HCT116 (cell line): Measurements from ENCODE around the gene TES. TPM values are rescaled to one million over a fixed set of nuclear protein-coding genes. Genes with fewer than 3 reads are reported as not detected.
A peak's percentile ranks its signal among the peaks of the same experiment; 100 is the strongest.

Source experiments
- ATAC-seq: fragments of 200-7000 bp; cut with Tn5 transposase; 2 replicates; pipeline ENCODE4 v1.9.1; 2020; ENCODE audit warnings: mild to moderate bottlenecking, moderate library complexity
- BruUV-seq: library from RNA; stranded (reverse); fragments of 400-500 nt; replicated peaks from 2 replicates; lab custom pipeline; 2021; lab: Mats Ljungman, UMichigan
- CTCF ChIA-PET: fragments of 300-600 bp; sonication (Branson Sonifier 250); formaldehyde crosslinking; loops from one replicate; lab custom pipeline; 2021; ENCODE audit warnings: antibody characterized with exemption; lab: Charles Lee
- POLR2A ChIA-PET: fragments of 300-600, 350-600 bp; sonication (Branson Sonifier 250); formaldehyde crosslinking; loops from one replicate; lab custom pipeline; 2021; ENCODE audit warnings: antibody characterized with exemption; lab: Charles Lee
- RAD21 ChIA-PET, 2 experiments: fragments of 300-600 bp; sonication (Branson Sonifier 250); formaldehyde crosslinking; loops; one replicate each; lab custom pipeline; 2023; ENCODE audit warnings: low total read pairs in 2 of 2; ENCODE audit not compliant: uncharacterized antibody in 2 of 2, unreplicated experiment in 2 of 2, low non-redundant PET in 1 of 2; lab: Charles Lee
- DNase-seq: peaks from one replicate; pipeline ENCODE4 v3.0.0-alpha.2; 2010; ENCODE audit warnings: low read depth, low spot score
- H2AFZ ChIP-seq: fragments of 200-600 bp; shearing (Covaris generic), sonication (generic); 2 replicates; pipeline ENCODE4 v1.6.1; 2017; ENCODE audit warnings: low read depth, mixed run types, mixed read lengths, antibody characterized with exemption, low read length; ENCODE audit not compliant: poor library complexity, severe bottlenecking
- H3K27ac ChIP-seq: 2 replicates; pipeline ENCODE4 v1.5.1; 2012; ENCODE audit warnings: low read depth, low read length
- H3K27me3 ChIP-seq: fragments of 200-600 bp; sonication (generic); 2 replicates; pipeline ENCODE4 v1.6.1; 2016; ENCODE audit warnings: mixed run types, low read length, mixed read lengths; ENCODE audit not compliant: insufficient read depth
- H3K36me3 ChIP-seq, 2 experiments: fragments of 200-500 bp in 1 of 2; fragments of 200-600 bp in 1 of 2; sonication (Bioruptor generic) in 1 of 2; sonication (generic) in 1 of 2; 2 replicates each; pipeline versions ENCODE4 v1.5.1 to v1.6.1; 2014 to 2016; ENCODE audit warnings: low read length in 2 of 2, inconsistent platforms in 1 of 2, mixed read lengths in 1 of 2, mixed run types in 1 of 2; ENCODE audit not compliant: insufficient read depth in 2 of 2, control insufficient read depth in 1 of 2
- H3K4me1 ChIP-seq, 2 experiments: fragments of 200-600 bp in 1 of 2; sonication (generic) in 1 of 2; 2 replicates each; pipeline versions ENCODE4 v1.5.1 to v1.6.1; 2012 to 2017; ENCODE audit warnings: low read length in 2 of 2, inconsistent platforms in 1 of 2, mild to moderate bottlenecking in 1 of 2, mixed read lengths in 1 of 2, mixed run types in 1 of 2, moderate library complexity in 1 of 2; ENCODE audit not compliant: insufficient read depth in 2 of 2, control insufficient read depth in 1 of 2
- H3K4me2 ChIP-seq: fragments of 200-600 bp; sonication (generic); 2 replicates; pipeline ENCODE4 v1.6.1; 2017; ENCODE audit warnings: mixed run types, low read length, mixed read lengths
- H3K4me3 ChIP-seq, 2 experiments: fragments of 200-600 bp in 1 of 2; sonication (generic) in 1 of 2; replicated peaks in 1 of 2; 2 replicates each; pipeline ENCODE4 v1.5.1; 2011 to 2016; ENCODE audit warnings: low read length in 2 of 2, control low read depth in 1 of 2, low read depth in 1 of 2, mild to moderate bottlenecking in 1 of 2, mixed read lengths in 1 of 2, mixed run types in 1 of 2
- H3K79me2 ChIP-seq: fragments of 200-600 bp; sonication (generic); 2 replicates; pipeline ENCODE4 v1.6.1; 2017; ENCODE audit warnings: mild to moderate bottlenecking, mixed run types, low read length, moderate library complexity, mixed read lengths; ENCODE audit not compliant: insufficient read depth
- H3K9ac ChIP-seq: fragments of 200-600 bp; sonication (generic); 2 replicates; pipeline ENCODE4 v1.6.1; 2016; ENCODE audit warnings: low read length, mixed read lengths
- H3K9me2 ChIP-seq: fragments of 200-600 bp; sonication (generic), shearing (Covaris generic); 2 replicates; pipeline ENCODE4 v1.6.1; 2017; ENCODE audit warnings: mixed run types, mild to moderate bottlenecking, moderate library complexity; ENCODE audit not compliant: insufficient read depth
- H3K9me3 ChIP-seq, 2 experiments: fragments of 200-500 bp in 1 of 2; fragments of 200-600 bp in 1 of 2; sonication (Bioruptor generic) in 1 of 2; sonication (generic) in 1 of 2; 2 replicates each; pipeline ENCODE4 v1.6.1; 2014 to 2017; ENCODE audit warnings: low read length in 2 of 2, mixed read lengths in 2 of 2, inconsistent platforms in 1 of 2, low read depth in 1 of 2, mild to moderate bottlenecking in 1 of 2, mixed run types in 1 of 2, moderate library complexity in 1 of 2; ENCODE audit not compliant: control insufficient read depth in 1 of 2, insufficient read depth in 1 of 2
- H4K20me1 ChIP-seq: fragments of 200-600 bp; sonication (generic), shearing (Covaris generic); 2 replicates; pipeline ENCODE4 v1.6.1; 2017; ENCODE audit warnings: mixed run types, mild to moderate bottlenecking, moderate library complexity; ENCODE audit not compliant: insufficient read depth
- ATF3 ChIP-seq: IDR thresholded peaks from 2 replicates; pipeline ENCODE4 v1.6.1; 2012
- CBX3 ChIP-seq: IDR thresholded peaks from 2 replicates; pipeline ENCODE4 v1.6.1; 2012; ENCODE audit warnings: low read depth
- CEBPB ChIP-seq: IDR thresholded peaks from 2 replicates; pipeline ENCODE4 v1.6.1; 2012; ENCODE audit warnings: low read depth
- CTCF ChIP-seq, 3 experiments: fragments of 200-600 bp in 1 of 3; sonication (generic) in 1 of 3; IDR thresholded peaks in 2 of 3; conservative IDR thresholded peaks in 1 of 3; 2 replicates each; pipeline ENCODE4 v1.5.1; 2012 to 2017; ENCODE audit warnings: low read depth in 2 of 3, low read length in 2 of 3, antibody characterized with exemption in 1 of 3, borderline replicate concordance in 1 of 3, control low read depth in 1 of 3, mild to moderate bottlenecking in 1 of 3, mixed read lengths in 1 of 3, mixed run types in 1 of 3, moderate library complexity in 1 of 3; ENCODE audit not compliant: insufficient read depth in 1 of 3
- FOSL1 ChIP-seq: IDR thresholded peaks from 2 replicates; pipeline ENCODE4 v1.6.1; 2012; ENCODE audit warnings: low read depth
- REST ChIP-seq: IDR thresholded peaks from 2 replicates; pipeline ENCODE4 v1.6.1; 2012; ENCODE audit warnings: low read depth
- intact Hi-C: fragments of 100-400 bp; cut with micrococcal nuclease; formaldehyde crosslinking; loops from 2 replicates; pipeline ENCODE4 v1.10.0; 2022
- total RNA-seq: library from RNA; stranded (reverse); gene quantifications from one replicate; pipeline ENCODE4 v1.2.1, GENCODE V29; 2021; ENCODE audit not compliant: unreplicated experiment

Gene TES
- total RNA-seq, 1 experiment from 2014 or later = 129 TPM

DNA sequence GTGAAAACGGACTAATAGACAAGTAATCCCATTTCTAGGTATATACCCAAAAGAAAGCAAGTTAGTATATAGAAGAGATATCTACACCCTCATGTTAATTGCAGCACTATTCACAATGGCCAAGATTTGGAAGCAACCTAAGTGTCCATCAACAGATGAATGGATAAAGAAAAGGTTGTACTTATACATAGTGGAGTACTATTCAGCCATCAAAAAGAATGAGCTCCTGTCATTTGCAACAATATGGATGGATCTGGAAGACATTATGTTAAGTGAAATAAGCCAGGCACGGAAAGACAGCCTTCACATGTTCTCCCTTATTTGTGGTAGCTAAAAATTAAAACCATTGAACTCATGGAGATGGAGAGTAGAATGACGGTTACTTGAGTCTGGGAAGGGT, 88.2 kb downstream of the TES start:
- H3K9me3 ChIP-seq = peaks cover 0 to 11% of the 10 kb centered on the region in 2 experiments; a peak in 1 of 4 replicates
- H4K20me1 ChIP-seq = no peaks in the 10 kb centered on the region
- ATAC-seq = no peak
- CTCF ChIA-PET = no interaction called here
- no peak for TF ChIP-seq REST
- TF ChIP-seq, all 23 proteins: peak for 0
- H3K4me3 ChIP-seq = no peak overlapping the region
- H2AFZ ChIP-seq = no peak overlapping the region
- intact Hi-C loops = no loop called here
- RAD21 ChIA-PET = no interaction called here
- H3K9ac ChIP-seq = no peak overlapping the region
- no peaks in the 10 kb centered on the region for H3K9me2 ChIP-seq
- POLR2A ChIA-PET = no interaction called here
- no peak overlapping the region for H3K27ac ChIP-seq
- H3K79me2 ChIP-seq = no peaks in the 10 kb centered on the region
- no peaks in the 10 kb centered on the region for H3K27me3 ChIP-seq
- no peaks in the 10 kb centered on the region for H3K36me3 ChIP-seq
- no peak overlapping the region for H3K4me2 ChIP-seq
- DNase-seq = no peak
- no TSS peak for BruUV-seq
- H3K4me1 ChIP-seq = no peaks in the 10 kb centered on the region

- Histone ChIP-seq H4K20me1 (no peaks in the 10 kb centered on the region), H3K79me2 (no peaks in the 10 kb centered on the region), H3K36me3 (no peaks in the 10 kb centered on the region), H3K4me1 (peaks cover 0 to 13% of the 10 kb centered on the region in 2 experiments; a peak in 2 of 4 replicates), H3K4me3 (no peak overlapping the region), H3K9me2 (no peaks in the 10 kb centered on the region), H2AFZ (no peak overlapping the region), H3K9ac (no peak overlapping the region), H3K27me3 (no peaks in the 10 kb centered on the region), H3K27ac (no peak overlapping the region), H3K9me3 (no peaks in the 10 kb centered on the region), H3K4me2 (no peak overlapping the region)
- ATAC-seq (no peak), DNase-seq (no peak)
- TF ChIP-seq FOSL1 (0 out of 2 replicates have a peak, but pooled peaks have one; percentile 4), CTCF (IDR thresholded peaks at IDR 0.05 in 2 of 3, conservative IDR thresholded peaks at IDR 0.05 in 1 of 3; ENCODE audit: borderline replicate concordance in 1 of 3, insufficient read depth in 1 of 3, low read depth in 2 of 3, low read length in 2 of 3) (no peak), ATF3 (peak; percentile 47; the same call in 1 of the 2 replicates), CEBPB (peak; percentile 81), CBX3 (no peak)
- intact Hi-C loops = no loop called here
- RAD21 ChIA-PET = no interaction called here
- POLR2A ChIA-PET = no interaction called here
- no TSS peak for BruUV-seq
- CTCF ChIA-PET = no interaction called here
These were observed 95.4 kb downstream of the TES start for GRCh38 chr7:116305485-116306408.
